Tibial nerve (tissue), 4 donors: ENCODE results near the gene PCDH12.

Source experiments
- EP300 ChIP-seq, 2 donors: sonication (generic); formaldehyde crosslinking; IDR thresholded peaks; one replicate each; pipeline ENCODE4 v1.6.1; 2017; ENCODE audit warnings: antibody characterized with exemption in 2 of 2, mild to moderate bottlenecking in 1 of 2
- TF ChIP-seq, protein P1 (sequence below), 5 experiments: fragments of 200-600 bp in 3 of 5; fragments of 450-650 bp in 2 of 5; sonication (generic) in 3 of 5; IDR thresholded peaks; one replicate each; pipeline ENCODE4 v1.5.1; 2016 to 2019; ENCODE audit warnings: antibody characterized with exemption in 5 of 5, mild to moderate bottlenecking in 3 of 5, moderate library complexity in 2 of 5

GRCh38 chr5:141966963-141967333 lies 8.9 kb upstream of the PCDH12 start:
- no peak for TF ChIP-seq EP300 (IDR thresholded peaks at IDR 0.05)
- TF ChIP-seq, protein P1, sequence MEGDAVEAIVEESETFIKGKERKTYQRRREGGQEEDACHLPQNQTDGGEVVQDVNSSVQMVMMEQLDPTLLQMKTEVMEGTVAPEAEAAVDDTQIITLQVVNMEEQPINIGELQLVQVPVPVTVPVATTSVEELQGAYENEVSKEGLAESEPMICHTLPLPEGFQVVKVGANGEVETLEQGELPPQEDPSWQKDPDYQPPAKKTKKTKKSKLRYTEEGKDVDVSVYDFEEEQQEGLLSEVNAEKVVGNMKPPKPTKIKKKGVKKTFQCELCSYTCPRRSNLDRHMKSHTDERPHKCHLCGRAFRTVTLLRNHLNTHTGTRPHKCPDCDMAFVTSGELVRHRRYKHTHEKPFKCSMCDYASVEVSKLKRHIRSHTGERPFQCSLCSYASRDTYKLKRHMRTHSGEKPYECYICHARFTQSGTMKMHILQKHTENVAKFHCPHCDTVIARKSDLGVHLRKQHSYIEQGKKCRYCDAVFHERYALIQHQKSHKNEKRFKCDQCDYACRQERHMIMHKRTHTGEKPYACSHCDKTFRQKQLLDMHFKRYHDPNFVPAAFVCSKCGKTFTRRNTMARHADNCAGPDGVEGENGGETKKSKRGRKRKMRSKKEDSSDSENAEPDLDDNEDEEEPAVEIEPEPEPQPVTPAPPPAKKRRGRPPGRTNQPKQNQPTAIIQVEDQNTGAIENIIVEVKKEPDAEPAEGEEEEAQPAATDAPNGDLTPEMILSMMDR (IDR thresholded peaks at IDR 0.05) = no peak
